ENCODE results near the gene PIM1. TPM values are rescaled to one million over a fixed set of nuclear protein-coding genes. Genes with fewer than 3 reads are reported as not detected.

Gene PIM1
- total RNA-seq, 2 donors from 2014 or later, result 15.6 to 26.2 TPM

- Histone ChIP-seq H3K9ac (ENCODE audit: low read depth in 2 of 2, low read length in 2 of 2) (no peak overlapping the region), H3K4me1 (peaks cover 6% of the 10 kb centered on the region), H3K36me3 (no peaks in the 10 kb centered on the region), H3K27ac (no peak overlapping the region), H3K4me3 (no peak overlapping the region), H3K9me3 (no peaks in the 10 kb centered on the region), H3K27me3 (no peaks in the 10 kb centered on the region)
- TF ChIP-seq, protein P1, sequence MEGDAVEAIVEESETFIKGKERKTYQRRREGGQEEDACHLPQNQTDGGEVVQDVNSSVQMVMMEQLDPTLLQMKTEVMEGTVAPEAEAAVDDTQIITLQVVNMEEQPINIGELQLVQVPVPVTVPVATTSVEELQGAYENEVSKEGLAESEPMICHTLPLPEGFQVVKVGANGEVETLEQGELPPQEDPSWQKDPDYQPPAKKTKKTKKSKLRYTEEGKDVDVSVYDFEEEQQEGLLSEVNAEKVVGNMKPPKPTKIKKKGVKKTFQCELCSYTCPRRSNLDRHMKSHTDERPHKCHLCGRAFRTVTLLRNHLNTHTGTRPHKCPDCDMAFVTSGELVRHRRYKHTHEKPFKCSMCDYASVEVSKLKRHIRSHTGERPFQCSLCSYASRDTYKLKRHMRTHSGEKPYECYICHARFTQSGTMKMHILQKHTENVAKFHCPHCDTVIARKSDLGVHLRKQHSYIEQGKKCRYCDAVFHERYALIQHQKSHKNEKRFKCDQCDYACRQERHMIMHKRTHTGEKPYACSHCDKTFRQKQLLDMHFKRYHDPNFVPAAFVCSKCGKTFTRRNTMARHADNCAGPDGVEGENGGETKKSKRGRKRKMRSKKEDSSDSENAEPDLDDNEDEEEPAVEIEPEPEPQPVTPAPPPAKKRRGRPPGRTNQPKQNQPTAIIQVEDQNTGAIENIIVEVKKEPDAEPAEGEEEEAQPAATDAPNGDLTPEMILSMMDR (IDR thresholded peaks at IDR 0.05), result no peak
- intact Hi-C loops (cut with DNase I), result no loop called here
- no peak for DNase-seq
Observed at GRCh38 chr6:37140145-37140544, 29.8 kb upstream of the PIM1 start.

DNA sequence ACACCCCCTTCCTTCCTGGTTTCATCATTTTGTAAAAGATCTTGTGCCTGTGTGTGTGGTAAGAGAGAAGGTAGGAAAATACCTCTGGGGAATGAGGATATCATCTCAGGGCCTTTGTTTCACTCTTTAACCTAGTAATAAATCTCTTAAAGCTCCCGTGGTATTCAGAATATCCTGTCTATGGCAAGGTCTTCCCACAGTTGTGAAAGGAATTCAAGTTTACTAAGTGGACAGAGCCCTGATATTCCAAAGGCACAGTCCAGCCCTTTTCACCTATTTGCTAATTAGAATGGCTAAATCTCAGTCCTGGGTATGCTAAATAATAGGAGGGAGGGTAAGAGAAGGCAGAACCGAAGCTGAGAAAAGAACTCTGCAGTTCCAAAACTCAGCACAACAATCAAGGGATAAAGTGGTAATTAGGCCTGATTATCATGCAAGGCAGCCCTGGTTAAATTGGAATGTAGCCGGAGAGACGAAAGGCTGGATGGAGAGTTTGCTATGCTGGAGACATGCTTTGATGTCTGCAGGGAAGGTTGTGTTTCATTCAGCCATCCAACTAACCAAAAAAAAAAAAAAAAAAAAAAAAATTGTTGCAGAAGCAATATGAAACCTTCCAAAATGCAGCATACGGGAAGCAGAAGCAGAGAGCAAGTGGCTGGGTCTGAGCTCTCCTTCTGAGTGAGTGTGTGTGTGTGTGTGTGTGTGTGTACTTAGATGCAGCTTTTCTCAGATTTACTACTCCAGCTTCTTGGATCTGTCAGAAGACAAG lies 28.5 kb upstream of the PIM1 start:
- H3K4me3 ChIP-seq, result no peak overlapping the region
- no peaks in the 10 kb centered on the region for H3K9me3 ChIP-seq
- intact Hi-C loops (cut with DNase I), result no loop called here
- no peaks in the 10 kb centered on the region for H3K36me3 ChIP-seq
- no peak for DNase-seq
- H3K9ac ChIP-seq (ENCODE audit: low read depth in 2 of 2, low read length in 2 of 2), result no peak overlapping the region
- H3K27ac ChIP-seq, result no peak overlapping the region
- H3K27me3 ChIP-seq, result no peaks in the 10 kb centered on the region
- TF ChIP-seq, protein P1 (IDR thresholded peaks at IDR 0.05), result no peak
- peaks cover 5% of the 10 kb centered on the region for H3K4me1 ChIP-seq

GRCh38 chr6:37142050-37142614 lies 27.8 kb upstream of the PIM1 start:
- intact Hi-C loops (cut with DNase I), result no loop called here
- H3K27ac ChIP-seq, result peak overlapping the region; percentile 29

GRCh38 chr6:37143585-37143984 lies 26.4 kb upstream of the PIM1 start:
- H3K36me3 ChIP-seq, result no peaks in the 10 kb centered on the region
- H3K9ac ChIP-seq (ENCODE audit: low read depth in 2 of 2, low read length in 2 of 2), result no peak overlapping the region
- TF ChIP-seq, protein P1 (IDR thresholded peaks at IDR 0.05), result no peak
- intact Hi-C loops (cut with DNase I), result no loop called here
- no peaks in the 10 kb centered on the region for H3K9me3 ChIP-seq
- no peaks in the 10 kb centered on the region for H3K27me3 ChIP-seq
- H3K4me3 ChIP-seq, result no peak overlapping the region
- no peak for DNase-seq
- no peaks in the 10 kb centered on the region for H3K4me1 ChIP-seq
- peak overlapping the region; percentile 32 for H3K27ac ChIP-seq

More at GRCh38 chr6:37142050-37142614, 27.8 kb upstream of the PIM1 start:
- H3K9me3 ChIP-seq, result no peaks in the 10 kb centered on the region
- TF ChIP-seq, protein P1 (IDR thresholded peaks at IDR 0.05), result no peak
- H3K36me3 ChIP-seq, result no peaks in the 10 kb centered on the region
- no peak overlapping the region for H3K4me3 ChIP-seq
- no peak overlapping the region for H3K9ac ChIP-seq (ENCODE audit: low read depth in 2 of 2, low read length in 2 of 2)
- DNase-seq, result no peak
- no peaks in the 10 kb centered on the region for H3K27me3 ChIP-seq
- no peaks in the 10 kb centered on the region for H3K4me1 ChIP-seq

DNA sequence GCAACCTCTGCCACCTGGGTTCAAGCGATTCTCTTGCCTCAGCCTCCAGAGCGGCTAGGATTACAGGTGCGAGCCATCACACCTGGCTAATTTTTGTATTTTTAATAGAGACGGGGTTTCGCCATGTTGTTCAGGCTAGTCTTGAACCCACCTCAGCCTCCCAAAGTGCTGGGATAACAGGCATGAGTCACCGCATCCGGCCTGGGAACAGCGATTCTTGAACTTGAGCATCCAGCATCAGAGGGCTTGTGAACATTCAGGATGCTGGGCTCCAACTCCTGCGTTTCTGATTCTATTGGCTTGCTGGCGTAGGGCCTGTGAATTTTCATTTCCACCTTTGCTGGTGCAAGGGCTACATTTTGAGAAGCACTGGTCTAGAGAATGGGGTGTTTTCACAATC lies 24.5 kb upstream of the PIM1 start:
- H3K36me3 ChIP-seq, result no peaks in the 10 kb centered on the region
- intact Hi-C loops (cut with DNase I), result no loop called here
- no peaks in the 10 kb centered on the region for H3K4me1 ChIP-seq
- H3K9me3 ChIP-seq, result no peaks in the 10 kb centered on the region
- no peaks in the 10 kb centered on the region for H3K27me3 ChIP-seq
- no peak for DNase-seq
- no peak overlapping the region for H3K4me3 ChIP-seq
- no peak overlapping the region for H3K27ac ChIP-seq
- TF ChIP-seq, protein P1 (IDR thresholded peaks at IDR 0.05), result no peak
- no peak overlapping the region for H3K9ac ChIP-seq (ENCODE audit: low read depth in 2 of 2, low read length in 2 of 2)
